NCI-H2227 treated with DMSO at 0.1 percent for 48 hours (cell line): ENCODE data around the gene IGDCC3.
A peak's percentile ranks its signal among the peaks of the same experiment; 100 is the strongest.

ENCODE experiments used
- DNase-seq: peaks from one replicate; lab custom pipeline; 2025; lab: John Stamatoyannopoulos, UW

Gene IGDCC3

DNA sequence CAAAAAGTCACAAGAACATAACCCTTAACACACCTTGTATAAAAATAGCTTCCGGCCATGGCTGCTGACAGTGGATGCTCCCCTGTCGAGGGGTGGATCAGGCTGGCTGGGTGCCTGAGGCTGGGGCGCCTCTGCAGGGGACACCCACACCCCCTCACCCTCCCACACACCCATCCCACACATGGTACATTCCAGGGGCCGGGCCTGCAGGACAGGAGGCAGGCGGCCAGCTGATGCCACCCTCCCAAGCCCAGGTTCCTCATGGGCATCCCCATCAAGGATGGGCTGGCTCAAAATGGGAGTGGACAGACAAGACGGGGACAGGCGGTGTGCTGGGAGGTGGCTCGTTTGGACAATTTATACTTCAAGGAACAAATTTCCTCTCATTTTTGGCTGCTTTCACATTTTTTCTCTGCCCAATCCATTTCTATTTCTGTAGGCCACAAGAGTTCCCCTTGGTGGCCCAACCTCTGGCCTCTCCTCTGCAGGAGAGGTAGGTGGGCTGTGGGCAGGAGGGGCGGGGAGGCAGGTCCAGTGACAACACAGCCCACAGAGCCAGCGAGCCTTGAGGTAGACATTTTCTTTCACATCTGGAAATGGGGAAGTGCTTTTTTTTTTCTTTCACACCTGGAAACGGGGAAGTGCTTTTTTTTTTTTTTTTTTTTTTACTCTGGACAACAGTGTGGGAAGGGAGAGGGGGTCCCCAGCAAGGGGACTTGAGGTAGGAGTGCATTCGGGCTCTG lies 50.0 kb downstream of the IGDCC3 start:
- no peak for DNase-seq

- DNase-seq, result no peak
Observed at GRCh38 chr15:65326818-65327217, 51.0 kb downstream of the IGDCC3 start.

GRCh38 chr15:65326117-65326526 lies 51.7 kb downstream of the IGDCC3 start:
- no peak for DNase-seq

DNA sequence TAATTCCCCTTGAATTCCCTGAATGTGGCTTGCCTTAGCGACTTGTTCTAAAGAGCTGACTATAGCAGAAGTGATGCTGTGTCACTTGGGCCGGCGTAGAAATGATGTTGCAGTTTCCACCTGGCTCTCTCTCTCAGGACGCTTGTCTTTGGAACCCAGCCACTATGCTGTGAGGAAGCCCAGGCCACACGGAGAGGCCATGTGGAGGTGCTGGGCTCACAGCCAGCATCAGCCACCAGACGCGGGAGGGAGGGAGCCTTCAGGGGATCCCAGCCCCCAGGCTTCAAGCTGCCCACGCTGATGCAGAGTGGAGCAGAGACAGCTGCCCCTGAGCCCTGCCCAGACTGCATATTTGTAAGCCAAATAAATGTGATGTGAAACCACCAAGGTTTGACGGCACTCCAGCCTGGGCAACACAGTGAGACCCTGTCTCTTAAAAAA lies 54.7 kb downstream of the IGDCC3 start:
- no peak for DNase-seq

- peak; percentile 39 for DNase-seq
Observed at GRCh38 chr15:65318870-65319356, 58.9 kb downstream of the IGDCC3 start.

DNA sequence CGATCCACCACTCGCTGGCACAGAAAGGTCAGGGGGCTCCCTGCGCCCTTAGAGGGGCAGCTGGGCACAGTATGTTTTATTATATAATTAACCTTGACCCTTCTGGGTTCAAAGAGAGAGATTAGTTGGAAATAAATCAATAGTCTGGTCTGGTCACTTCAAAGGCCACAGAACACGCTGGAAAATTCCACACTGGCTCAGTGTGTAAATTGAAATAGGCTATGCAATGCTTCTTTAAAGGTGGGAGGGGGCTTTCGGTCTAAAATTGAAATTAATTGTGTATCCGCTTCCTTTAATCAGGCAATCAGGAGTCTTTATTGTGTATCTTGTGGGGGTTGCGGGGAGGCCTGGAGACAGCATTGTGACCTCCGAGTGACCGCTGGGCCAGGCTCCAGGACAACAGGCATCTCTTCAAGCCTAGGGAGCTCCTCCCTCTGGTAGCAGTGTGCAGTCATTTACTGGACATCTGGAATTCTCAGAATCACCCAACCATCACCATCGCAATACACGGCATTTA lies 65.3 kb downstream of the IGDCC3 start:
- DNase-seq, result no peak

- no peak for DNase-seq
Observed at GRCh38 chr15:65311760-65312159, 66.0 kb downstream of the IGDCC3 start.

DNA sequence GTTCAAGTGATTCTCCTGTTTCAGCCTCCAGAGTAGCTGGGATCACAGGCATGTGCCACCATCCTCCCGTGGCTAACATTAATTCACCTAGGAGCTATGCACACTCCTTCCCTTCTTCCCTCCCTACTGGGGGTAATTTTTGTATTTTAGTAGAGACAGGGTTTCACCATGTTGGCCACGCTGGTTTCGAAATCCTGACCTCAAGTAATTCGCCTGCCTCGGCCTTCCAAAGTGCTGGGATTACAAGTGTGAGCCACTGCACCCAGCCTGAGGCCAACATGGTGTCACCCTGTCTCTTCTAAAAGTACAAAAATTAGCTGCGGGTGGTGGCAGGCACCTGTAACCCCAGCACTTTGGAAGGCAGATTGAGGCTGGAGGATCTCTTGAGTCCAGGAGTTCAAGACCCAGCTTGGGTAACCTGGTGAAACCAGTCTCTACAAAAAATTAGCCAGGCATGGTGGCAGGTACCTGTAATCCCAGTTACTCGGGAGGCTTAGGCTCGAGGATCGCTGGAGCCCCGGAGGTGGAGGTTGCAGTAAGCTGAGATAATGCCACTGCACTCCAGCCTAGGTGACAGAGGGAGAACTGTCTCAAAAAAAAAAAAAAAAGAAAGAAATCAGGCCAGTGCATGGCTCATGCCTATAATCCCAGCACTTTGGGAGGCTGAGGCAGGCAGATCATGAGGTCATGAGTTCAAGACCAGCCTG lies 67.2 kb downstream of the IGDCC3 start:
- DNase-seq, result no peak

GRCh38 chr15:65309882-65310418 lies 67.9 kb downstream of the IGDCC3 start:
- no peak for DNase-seq

- DNase-seq, result no peak
Observed at GRCh38 chr15:65307978-65308377, 69.8 kb downstream of the IGDCC3 start.

DNA sequence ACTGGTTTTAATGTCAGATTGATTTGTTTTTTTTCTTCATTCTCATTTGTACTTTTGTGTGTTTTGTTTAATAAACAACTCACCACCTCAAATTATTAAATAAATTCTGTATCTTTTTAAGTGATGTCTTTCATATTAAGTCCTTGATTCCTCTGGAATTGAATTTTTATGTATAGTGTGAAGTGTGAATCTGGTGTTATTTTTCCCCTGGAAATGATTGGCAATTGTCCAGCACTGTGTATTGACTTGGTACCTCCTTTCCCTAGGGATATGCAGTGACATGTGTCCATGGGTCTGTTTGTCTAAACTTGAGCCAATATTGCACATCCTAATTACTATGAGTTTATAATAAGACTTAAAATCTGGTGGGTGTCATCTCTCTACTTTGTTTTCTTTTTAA lies 71.3 kb downstream of the IGDCC3 start:
- DNase-seq, result no peak

DNA sequence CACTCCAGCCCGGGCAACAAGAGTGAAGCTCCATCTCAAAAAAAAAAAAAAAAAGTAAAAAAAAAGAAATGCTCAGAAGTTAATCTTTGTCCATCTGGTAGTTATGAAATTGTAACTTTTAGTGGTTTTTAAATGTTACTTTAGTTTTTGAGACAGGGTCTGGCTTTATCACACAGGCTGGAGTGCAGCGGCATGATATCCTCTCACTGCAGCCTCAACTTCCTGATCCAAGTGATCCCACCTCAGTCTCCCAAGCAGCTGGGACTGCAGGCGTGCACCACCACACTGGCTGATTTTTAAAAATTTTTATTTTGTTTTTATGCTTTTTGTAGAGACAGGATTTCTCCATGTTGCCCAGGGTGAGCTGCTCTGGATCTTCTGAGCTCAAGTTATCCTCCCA lies 72.0 kb downstream of the IGDCC3 start:
- DNase-seq, result no peak

DNA sequence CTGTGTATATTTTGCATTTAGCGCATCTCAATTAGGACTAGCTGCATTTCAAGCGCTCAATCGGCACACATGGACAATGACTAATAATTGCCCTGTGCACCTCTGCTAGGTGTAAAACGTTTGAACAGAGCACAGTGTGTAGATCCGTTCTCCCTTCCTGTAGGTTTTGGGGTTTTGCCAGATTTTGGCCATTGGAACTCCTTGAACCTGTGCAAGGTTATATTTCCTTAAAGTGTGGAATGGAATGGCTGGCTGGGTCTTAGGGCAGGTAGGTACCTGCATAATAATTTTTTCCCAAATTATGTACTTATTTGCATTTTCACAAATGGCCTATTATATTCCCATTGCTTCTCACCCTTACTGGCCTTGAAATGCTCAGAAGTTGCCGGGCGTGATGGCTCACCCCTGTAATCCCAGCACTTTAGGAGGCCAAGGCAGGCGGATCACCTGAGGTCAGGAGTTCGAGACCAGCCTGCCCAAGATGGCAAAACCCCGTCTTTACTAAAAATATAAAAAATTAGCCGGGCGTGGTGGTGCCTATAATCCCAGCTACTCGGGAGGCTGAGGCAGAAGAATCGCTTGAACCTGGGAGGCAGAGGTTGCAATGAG lies 72.5 kb downstream of the IGDCC3 start:
- no peak for DNase-seq

DNA sequence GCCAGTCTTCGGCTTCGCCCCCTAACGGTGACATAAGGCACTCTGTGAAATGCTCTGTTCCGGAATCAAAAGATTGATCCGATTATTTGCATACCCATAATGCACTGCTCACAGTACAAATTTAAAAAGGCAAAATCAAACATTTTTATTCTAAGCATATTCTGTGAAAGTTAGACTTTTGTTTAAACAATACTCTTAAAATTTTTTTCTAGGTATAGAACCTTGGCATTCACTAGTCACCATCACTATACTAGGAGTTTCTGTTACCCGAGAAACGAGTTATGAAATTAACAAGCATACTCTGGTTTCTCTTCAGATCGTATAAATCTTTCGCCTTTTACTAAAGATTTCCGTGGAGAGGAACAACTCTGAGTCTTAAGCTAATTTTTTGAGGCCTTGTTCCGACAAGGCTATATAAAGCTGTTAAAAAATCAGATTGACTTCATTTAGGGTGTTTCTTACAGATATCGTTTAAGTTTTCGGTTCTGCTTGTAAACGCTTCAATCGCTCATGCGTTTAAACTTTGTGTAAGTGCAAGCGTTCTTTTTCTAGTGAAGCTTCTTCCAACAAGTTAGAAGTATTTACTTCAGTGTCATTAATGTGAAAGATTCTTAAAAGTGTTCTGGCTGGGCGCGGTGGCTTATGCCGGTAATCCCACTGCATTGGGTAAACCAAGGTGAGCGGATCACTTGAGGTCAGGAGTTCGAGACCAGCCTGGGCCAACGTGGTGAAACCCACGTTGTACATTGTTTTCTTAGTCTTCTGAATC lies 73.2 kb downstream of the IGDCC3 start, which contains the start of gene RNU5B-1:
Gene RNU5B-1, plus strand, starts transcription at position 297 of the 769 bp plus-strand sequence.
- DNase-seq, result peak; percentile 96

DNA sequence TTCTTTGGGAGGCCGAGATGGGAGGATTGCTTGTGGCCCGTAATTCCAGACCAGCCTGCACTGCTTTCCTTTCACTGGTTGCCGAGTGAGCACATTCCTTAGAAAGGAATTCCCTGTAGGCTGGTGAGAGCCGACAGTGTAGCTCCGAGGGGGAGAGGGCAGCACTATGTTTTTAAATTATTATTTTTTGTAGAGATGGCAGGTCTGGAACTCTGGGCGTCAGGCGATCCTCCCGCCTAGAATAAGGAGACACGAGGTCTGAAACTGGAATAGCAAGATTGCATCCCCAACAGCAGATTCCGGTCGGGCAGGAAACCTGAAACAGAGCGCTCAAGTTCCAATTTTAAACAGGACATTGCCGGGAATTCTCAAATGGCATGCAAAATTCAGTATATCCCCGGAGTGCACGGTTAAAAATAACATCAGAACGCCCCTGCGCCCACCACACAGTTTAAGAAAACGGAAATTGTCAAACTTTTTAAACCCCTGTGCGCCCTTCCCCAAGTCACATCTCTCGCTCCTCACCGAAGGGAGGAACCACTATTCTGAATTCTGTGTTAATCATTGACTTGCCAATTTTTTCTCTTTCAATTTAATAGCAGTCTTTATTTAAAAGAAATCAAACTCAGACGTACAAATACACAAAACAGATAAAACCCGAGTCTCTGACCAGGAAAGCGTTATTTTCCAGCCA lies 74.0 kb downstream of the IGDCC3 start:
- peak; percentile 77 for DNase-seq

DNA sequence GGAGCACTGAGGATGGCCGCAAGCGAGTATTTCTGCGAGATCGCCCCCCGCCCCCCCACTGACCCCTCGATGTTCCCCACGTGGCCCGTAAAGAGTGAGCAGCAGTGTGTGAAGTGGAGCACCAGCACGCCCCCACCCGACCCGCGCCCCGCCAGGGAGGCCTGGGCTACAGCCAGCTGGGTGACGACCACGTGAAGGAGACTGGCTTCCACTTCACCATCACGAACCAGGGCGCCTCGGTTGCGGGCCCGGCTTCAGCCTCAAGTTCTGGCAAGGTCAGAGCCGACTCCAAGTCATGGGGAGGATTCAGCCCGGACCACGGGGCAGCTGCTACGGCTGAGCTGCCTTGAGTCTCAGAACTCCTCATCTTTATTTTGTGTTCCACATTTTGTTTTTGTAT lies 75.7 kb downstream of the IGDCC3 start:
- DNase-seq, result no peak

DNA sequence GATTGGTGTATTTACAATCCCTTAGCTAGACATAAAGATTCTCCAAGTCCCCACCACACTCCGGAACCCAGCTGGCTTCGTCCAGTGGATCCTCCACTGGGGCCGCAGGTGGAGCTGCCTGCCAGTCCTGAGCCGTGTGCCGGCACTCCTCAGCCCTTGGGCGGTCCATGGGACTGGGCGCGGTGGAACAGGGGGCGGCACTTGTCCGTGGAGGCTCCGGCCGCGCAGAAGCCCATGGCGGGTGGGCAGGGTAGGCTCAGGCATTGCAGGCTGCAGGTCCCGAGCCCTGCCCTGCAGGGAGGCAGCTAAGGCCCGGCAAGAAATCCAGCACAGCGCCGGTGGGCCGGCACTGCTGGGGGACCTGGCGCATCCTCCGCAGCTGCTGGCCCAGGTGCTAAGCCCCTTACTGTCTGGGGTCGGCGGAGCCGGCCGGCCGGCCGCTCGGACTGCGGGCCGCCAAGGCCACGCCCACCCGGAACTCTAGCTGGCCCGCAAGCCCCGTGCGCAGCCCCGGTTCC lies 76.8 kb downstream of the IGDCC3 start:
- DNase-seq, result no peak

DNA sequence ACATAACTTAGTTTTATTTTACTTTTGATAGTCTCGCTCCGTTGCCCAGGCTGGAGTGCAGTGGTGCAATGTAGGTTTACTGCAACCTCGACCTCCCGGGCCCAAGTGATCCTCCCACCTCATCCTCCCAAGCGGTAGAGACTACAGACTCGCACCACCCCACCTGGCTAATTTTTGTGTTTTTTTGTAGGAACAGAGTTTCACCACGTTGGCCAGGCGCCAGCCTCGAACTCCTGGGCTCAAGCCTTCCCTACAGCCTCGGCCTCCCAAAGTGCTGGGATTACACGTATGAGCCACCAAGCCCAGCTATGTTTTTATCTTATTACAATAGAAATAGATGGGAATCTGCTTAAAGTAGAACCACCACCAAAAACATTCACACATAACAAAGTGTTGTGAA lies 79.1 kb downstream of the IGDCC3 start:
- no peak for DNase-seq

DNA sequence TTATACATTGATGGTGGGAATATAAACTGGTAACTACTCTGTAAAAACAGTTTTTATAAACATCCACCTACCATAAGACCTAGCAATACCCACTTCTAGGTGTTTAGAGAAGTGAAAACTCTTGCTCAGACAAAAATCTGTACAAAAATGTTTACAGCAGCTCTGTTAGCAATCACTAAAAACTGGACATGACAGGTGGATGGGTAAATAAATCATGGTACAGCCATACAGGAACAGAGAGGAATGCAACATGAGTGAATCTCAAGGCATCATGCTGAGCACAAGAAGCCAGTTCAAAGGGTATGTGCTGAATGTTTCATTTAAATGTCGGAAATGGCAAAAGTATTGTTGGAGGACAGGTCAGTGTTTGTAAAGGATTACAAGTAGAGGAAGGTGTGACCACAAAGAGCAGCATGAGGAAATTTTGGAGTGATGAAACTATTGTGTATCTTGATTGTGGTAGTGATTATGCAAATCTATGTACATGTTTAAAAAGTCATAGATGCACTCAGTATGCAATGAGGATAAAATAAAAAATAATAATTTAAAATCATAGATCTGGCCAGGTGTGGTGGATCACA lies 84.8 kb downstream of the IGDCC3 start:
- DNase-seq, result no peak

GRCh38 chr15:65290228-65290627 lies 87.6 kb downstream of the IGDCC3 start:
- no peak for DNase-seq
